ENCODE measurements around the gene TOM1L2.

The TOM1L2 gene

DNA sequence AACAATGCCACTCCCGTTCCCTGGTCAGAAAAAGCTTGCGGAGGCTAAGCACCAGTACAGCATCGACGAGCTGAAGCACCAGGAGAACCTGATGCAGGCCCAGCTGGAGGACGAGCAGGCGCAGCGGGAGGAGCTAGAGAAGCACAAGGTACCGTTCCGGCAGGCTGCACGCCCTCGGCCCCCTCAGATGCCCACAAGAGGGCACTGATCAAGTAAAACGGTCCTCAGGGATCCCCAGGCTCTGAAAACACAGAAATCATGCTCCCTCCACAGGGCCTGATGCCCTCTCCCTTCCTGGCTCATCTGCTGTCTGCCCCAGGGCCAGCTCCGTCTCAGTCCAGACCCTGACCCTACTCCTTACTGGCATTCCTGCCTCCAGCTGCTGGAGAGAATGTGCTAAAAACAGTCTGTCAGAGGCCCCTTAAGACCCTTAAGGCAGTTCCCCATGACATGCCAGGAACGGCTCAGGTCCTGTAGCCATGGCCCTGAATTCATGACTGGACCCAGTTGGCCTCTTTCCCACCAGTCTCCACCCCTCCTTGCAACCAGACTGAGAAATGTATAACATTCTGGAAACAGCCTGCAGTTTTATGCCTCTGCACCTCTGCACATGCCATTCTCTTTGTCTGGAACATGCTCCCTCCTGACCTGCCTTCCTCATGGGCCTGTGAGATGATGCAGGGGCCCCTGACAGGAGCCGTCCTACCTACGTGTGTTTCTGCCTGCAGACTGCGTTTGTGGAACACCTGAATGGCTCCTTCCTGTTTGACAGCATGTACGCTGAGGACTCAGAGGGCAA lies 22.3 kb upstream of the TOM1L2 start:
- no peak for DNase-seq

DNA sequence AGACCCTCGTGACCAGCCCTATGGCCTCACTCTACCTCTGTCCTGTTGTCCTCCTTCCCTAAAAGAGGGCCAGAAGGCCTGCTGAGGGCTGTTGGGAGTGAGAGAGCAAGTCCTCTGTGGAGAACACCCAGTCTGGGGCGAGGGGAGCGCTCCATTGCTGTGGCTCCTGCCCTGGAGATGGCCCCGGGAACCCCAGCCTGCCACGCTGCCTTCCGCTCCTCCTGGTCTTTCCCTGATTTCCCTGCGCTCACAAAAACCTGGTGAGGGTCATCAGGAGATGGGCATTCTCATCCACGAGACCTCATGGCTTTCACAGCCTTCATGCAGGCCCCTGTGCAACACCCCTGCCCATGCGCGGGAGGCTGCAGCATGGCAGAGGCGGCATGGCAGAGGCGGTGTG lies 21.7 kb upstream of the TOM1L2 start:
- DNase-seq, result no peak

GRCh38 chr17:17993366-17993765 lies 21.2 kb upstream of the TOM1L2 start:
- DNase-seq, result no peak

DNA sequence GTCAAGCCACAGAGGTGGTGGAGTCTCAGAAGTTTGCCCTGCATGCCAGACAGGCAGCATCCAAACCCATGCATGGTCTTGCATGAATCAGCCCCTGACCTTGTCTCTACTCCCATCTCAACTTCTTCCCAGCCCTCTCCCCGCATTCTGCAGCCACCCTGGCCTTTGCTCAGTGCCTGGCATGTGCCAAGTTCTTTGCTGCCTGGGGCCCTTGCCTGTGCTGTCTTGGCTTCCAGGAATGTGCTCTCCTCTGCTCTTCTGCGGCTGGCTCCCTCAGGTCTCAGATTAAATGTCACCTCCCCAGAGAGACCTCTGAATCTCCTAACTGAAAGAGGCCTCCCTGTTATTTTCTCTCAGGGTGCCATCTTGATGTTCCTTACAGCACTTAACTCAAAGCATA lies 18.1 kb upstream of the TOM1L2 start:
- DNase-seq, result no peak

GRCh38 chr17:17989618-17990017 lies 17.4 kb upstream of the TOM1L2 start:
- no peak for DNase-seq

GRCh38 chr17:17989081-17989480 lies 16.9 kb upstream of the TOM1L2 start:
- no peak for DNase-seq

DNA sequence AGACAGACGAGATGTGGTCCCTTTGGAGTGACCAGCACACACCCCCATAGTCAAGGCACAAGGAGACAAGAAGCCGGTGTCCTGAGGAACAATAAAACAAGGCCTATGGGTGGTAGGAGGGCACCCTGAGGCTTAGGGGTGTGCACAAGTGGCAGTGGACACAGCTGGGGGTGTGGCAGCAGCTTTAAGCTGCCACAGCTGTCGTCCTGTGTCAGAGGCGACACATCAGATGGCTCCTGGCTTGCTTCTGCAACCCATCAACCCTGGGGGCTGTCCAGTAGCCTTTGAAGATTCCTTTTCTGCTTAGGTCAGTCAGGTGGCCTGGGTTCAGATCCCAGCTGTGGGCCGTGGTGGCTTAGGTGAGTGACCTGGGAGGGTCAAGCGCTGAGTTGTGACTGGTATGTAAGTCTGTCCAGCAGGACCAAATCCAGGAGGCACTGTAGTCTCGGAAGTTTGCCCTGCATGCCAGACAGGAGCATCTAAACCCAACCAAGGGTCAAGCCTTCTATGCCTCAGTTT lies 16.3 kb upstream of the TOM1L2 start:
- DNase-seq, result no peak

- no peak for DNase-seq
Measured at GRCh38 chr17:17987901-17988300, 15.7 kb upstream of the TOM1L2 start.

DNA sequence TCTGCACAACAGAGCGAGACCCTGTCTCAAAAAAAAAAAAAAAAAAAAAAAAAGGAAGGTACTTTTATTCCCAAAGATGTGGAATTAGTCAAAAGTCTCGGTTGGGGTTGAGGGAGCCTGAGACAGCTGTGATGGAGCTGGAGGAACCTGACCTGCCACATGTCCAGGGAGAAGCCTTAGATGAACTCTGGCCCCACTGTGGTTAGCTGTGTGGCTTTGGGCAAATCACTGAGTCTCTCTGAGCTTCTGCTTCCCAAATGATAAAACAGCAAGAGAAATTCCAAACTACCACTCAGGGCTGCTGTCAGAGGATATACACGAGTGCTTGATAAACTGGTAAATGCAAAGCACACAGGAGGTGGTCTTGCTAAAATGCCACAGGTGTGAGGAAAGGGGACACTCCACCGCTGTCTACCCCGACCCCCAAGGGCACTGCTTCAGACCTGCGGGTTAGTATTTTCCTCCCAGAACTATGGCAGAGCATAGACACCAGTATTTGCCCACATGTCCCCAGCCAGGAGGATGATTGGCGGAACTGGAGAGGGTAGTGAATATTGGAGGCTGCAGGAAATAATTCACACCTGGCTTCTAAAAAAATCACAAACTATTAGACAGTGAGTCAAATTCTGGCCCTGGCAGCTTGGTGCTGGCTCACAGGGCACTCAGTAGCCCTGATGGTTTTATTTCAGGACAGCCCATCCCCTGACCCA lies 15.1 kb upstream of the TOM1L2 start:
- DNase-seq, result no peak

DNA sequence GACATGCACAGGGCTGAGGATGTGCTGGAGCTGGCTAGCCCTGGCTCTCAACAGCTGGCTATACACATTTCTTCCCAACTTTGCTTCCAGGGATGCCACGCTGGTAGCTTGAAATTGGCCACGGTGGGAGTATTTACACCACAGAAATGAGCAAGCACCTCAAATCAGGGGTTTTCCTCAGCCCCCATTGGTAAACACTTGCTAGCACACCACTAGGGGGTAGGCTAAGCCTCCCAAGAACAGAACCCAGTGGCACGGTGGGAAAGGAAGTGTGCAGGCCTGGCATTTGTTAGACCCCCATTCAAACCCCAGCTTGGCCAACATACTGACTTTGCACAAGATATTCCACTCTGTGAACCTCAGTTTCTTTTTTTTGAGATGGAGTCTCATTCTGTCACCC lies 13.4 kb upstream of the TOM1L2 start:
- DNase-seq, result no peak

- no peak for DNase-seq
Measured at GRCh38 chr17:17985153-17985552, 13.0 kb upstream of the TOM1L2 start.

DNA sequence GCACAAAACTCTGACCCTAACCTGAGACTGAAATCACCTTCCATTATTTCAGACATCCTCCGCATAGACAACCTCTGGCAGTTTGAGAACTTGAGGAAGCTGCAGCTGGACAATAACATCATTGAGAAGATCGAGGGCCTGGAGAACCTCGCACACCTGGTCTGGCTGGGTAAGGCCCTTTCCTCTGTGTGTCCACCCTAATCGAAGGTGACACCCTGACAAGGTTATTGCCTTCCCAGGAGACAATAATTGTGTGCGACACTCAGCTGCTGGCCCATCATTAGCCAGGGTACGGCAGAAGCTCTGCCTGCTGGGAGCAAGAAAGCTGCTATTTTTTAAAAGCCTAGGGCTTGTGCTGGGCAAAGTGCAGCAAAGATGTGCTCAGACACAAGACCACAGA lies 11.6 kb upstream of the TOM1L2 start:
- DNase-seq, result no peak

DNA sequence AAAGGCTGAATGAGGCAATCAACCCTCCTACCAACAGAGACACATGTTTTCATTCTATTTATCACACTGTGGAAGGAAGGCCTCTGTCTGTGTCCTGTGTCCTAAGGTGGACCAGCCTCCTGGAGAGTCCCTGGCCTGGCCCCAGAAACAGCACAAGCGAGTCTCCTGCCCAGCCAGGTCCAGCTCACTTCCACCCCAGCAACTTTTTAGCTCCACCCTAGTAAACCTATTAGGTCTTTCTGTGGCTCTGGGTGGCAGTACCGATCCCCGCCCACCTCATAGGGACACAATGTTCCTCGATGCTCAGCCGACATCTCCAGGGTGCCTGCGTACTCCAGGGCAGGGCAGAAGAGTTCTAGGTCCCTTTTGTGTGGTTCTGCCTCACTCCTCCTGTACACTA lies 11.2 kb upstream of the TOM1L2 start:
- no peak for DNase-seq

DNA sequence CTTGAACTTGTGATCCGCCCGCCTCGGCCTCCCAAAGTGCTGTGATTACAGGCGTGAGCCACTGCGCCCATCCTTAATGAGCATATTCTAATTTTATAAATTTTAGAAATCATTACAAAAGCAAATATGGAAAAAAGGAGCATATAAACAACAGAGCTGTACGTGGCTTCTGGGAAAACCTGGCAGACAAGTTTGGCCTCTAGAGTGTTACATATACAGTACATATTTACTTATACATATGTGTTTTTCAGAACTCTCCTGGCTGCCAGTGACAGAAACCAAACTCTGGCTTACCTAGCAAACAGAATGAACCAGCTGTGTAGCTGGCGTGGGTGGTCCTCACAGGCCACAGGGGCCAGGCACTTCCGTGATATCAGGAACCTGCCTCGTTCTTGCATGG lies 10.6 kb upstream of the TOM1L2 start:
- no peak for DNase-seq

GRCh38 chr17:17981330-17981729 lies 9.1 kb upstream of the TOM1L2 start:
- no peak for DNase-seq

DNA sequence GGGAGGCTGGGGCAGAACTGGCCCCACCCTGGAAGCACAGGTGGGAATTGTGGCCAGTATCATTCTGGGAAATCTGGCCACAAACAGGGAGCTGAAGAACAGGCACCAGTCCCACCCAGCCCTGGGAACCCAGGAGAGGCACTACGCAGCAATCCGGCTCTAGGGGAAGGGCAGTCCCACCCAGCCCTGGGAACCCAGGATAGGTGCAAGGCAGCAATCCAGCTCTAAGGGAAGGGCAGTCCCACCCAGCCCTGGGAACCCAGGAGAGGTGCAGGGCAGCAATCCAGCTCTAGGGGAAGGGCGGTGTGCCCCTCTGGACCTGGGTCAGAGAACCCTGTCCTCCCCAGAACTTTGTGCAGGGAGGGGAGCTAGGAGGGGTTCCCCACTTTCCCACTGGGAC lies 7.6 kb upstream of the TOM1L2 start:
- no peak for DNase-seq

DNA sequence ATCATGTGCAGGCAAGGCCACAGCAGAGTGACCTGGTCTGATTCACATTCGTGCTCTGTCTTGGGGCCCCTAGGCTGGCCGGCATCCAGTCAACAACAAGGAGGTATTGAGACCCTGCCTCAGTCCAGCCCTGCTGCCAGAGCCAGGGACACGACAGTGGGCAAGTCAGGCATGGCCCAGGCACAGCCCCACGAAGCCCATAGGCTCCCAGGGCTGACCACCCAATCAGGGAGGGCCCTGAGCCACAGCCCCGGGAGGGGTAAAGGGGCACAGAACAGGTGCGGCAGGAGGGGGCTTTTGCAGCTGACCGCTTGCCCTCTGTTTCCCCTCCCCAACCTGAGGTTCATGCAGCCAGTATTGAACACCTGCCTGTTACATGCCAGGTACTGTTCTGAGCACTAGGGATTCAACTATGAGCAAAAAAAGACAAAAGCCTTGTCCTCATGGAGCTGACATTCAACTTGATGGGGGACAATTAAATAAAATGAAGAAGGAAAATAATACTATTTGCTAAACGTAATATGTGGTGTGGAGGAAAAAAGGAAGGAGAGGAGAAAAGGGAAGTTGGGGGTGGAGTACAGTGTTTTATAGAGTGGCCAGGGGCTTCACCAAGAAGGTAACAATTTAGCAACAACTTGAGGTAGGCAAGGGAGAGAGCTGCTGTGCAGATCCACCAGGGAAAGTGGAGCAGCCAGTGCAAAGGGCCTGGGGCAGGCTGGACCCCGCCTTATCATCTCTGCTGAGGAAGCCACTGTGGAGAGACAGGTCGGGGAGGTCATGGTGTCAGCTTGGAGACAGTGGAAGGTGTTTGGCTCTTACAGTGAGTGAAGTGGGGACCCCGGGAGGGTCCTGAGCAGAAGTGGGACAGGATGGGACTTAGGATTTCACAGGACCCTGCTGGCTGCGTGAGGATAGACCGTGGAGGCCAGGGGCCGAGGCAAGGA lies 6.6 kb upstream of the TOM1L2 start:
- DNase-seq, result no peak

DNA sequence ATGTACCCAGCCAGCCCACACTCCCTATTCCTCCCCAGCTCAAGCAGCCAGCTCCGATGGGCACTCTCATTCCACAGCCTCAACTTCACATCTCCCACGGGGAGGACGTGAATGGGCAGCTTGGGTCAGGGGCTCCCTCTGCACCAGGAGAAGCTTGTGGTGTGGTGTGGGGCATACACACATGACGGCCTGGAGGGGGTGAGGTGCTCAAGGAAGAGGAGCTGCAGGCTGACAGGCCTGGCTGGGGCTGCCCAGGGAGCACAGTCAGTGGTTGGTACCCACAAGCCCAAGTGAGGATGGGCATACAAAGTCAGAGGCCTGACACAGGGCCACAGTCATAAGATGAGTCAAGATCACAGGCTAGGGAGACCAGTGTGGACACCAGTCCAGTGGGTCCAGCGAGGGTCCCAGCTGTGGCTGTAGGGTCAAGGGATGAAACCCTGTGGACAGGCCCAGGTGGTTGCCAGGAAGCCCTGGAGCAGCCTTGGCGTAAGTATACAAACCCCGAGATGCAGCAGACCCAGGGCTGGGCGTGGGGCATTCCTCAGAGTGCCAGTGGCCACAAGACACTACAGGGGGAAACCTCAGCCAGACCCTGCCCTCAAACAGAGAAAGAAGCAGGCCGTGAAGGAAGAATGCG lies 4.9 kb upstream of the TOM1L2 start:
- DNase-seq, result no peak

DNA sequence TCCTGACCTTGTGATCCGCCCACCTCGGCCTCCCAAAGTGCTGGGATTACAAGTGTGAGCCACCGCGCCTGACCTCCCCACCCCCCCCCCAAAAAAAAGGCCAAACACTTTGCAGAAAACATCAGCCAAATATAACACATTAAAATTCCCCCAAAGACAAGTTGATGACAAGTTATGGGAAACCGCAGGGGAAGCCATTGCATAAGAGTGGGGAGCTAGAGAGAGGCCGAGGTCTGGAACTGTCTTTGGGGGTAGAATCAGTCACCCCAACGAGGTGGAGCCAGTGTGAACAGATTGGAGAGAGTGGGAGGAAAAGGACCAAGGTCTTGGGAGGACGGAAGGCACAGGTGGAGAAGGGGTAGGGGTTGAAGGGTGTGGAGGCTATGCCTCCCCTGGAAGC lies 3.2 kb upstream of the TOM1L2 start:
- DNase-seq, result no peak

GRCh38 chr17:17972952-17973254 lies 703 bp upstream of the TOM1L2 start:
- DNase-seq, result no peak

- no peak for DNase-seq
Measured at GRCh38 chr17:17971431-17972125, 622 bp downstream of the TOM1L2 start.

GRCh38 chr17:17970699-17971430 lies 1.3 kb downstream of the TOM1L2 start:
- no peak for DNase-seq
